ENCODE results near the gene IL21R. TPM values are rescaled to one million over a fixed set of nuclear protein-coding genes. Genes with fewer than 3 reads are reported as not detected.

Gene IL21R
- total and polyA plus RNA-seq, 2 donors (not counting 3 experiments of a cell fraction or from before 2014, with no cell fraction given), result 0.03 TPM; not detected in 1

DNA sequence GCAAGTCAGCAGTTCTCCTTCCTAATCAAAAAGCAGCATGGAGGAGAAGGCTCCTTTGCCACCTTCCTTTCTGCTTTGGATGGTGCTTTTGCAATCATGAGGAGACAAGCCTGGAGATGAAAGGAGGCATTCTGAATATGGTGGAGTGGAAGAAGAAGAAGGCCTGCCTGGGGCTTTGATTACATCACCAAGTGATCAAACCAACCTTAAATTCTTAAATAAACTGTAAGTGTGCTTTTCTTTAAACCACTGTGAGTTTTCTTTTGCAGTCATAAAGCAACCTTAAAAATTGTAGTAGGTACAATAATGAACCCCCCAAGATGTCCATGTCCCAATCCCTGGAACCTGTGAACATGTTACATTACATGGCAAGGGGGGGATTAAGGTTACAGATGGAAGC, 31.7 kb upstream of the IL21R start:
- Histone ChIP-seq H3K4me1 (ENCODE audit: control insufficient read depth, extremely low read depth, insufficient read depth, low read length) (peaks cover 16% of the 10 kb centered on the region), H3K4me3 (replicated peaks in 1 of 3; ENCODE audit: insufficient read depth in 1 of 3, low read depth in 1 of 3, low read length in 3 of 3) (no peak overlapping the region), H2AFZ (ENCODE audit: low read depth, low read length) (no peak overlapping the region), H3K4me2 (ENCODE audit: insufficient read depth, low read length) (no peak overlapping the region), H3K27me3 (ENCODE audit: control insufficient read depth in 2 of 2, insufficient read depth in 2 of 2, low read length in 2 of 2) (no peaks in the 10 kb centered on the region), H3K9me3 (replicated peaks; ENCODE audit: control insufficient read depth, insufficient read depth, low read length) (no peaks in the 10 kb centered on the region), H3K79me2 (ENCODE audit: control insufficient read depth, insufficient read depth, low read length) (no peaks in the 10 kb centered on the region), H3K36me3 (ENCODE audit: control insufficient read depth in 2 of 2, extremely low read depth in 1 of 2, insufficient read depth in 2 of 2, low read length in 2 of 2) (no peaks in the 10 kb centered on the region), H3K9me1 (replicated peaks; ENCODE audit: control insufficient read depth, extremely low read depth, insufficient read depth, low read length) (no peaks in the 10 kb centered on the region), H3K9ac (replicated peaks; ENCODE audit: extremely low read depth, insufficient read depth, low read length) (no peak overlapping the region), H3K27ac (ENCODE audit: insufficient read depth, low read depth, low read length) (no peak overlapping the region), H4K20me1 (replicated peaks; ENCODE audit: control insufficient read depth, extremely low read depth, insufficient read depth, low read length) (no peaks in the 10 kb centered on the region)
- ChIA-PET POLR2A (no interaction called here), CTCF (interaction anchor here (5.7 kb wide), 1 partner anchor 134 kb away, joined by 299 read pairs; no protein-coding TSS in a partner anchor)
- DNase-seq (ENCODE audit: low read depth, low spot score) (no peak), FAIRE-seq (no peak)
- dilution Hi-C loops (cut with MboI; ENCODE audit: extremely low pct_ligation_motif_present, low sequenced_read_pairs) (no loop called here), intact Hi-C loops (cut with micrococcal nuclease) (no loop called here)
- TF ChIP-seq MYC (IDR thresholded peaks at IDR 0.05; ENCODE audit: low read depth, low read length) (no peak), EZH2 (IDR thresholded peaks at IDR 0.05; ENCODE audit: borderline replicate concordance, low read depth, low read length, severe bottlenecking) (no peak), JUN (IDR thresholded peaks at IDR 0.05; ENCODE audit: borderline replicate concordance, insufficient read depth, insufficient read length, low read depth) (no peak)
- BruUV-seq (replicated peaks), result no TSS peak

DNA sequence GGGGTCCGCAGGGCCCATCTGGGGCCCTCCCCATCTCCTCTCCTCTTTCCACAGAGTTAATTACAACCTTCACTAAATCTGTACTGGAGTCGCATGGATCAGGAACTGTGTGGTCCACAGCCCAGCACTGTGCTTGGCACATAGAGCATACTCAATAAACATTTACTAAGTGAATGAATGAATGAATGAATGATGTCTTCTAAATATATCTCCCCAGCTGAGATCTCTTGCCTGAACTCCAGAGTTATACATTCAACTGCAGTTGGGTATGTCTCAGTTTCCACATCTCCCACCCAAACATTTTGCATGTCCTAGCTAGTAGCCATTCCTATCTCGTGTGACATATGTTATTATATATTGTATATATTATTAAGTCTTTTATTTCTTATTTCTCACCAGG, 28.7 kb upstream of the IL21R start:
- no peak for DNase-seq (ENCODE audit: low read depth, low spot score)
- intact Hi-C loops (cut with micrococcal nuclease), result no loop called here

More for the DNA sequence above, 28.7 kb upstream of the IL21R start:
- H3K9ac ChIP-seq (replicated peaks; ENCODE audit: extremely low read depth, insufficient read depth, low read length), result no peak overlapping the region
- CTCF ChIA-PET, result interaction anchor here (0.6 to 1.5 kb wide), 5 partner anchors 138 to 220 kb away, joined by 3 to 5 read pairs (median 5); no protein-coding TSS in a partner anchor
- no peaks in the 10 kb centered on the region for H3K9me3 ChIP-seq (replicated peaks; ENCODE audit: control insufficient read depth, insufficient read depth, low read length)
- POLR2A ChIA-PET, result no interaction called here
- TF ChIP-seq POLR2A (IDR thresholded peaks at IDR 0.05; ENCODE audit: low read depth, low read length), result no peak
- no peak for TF ChIP-seq FOS (IDR thresholded peaks at IDR 0.05; ENCODE audit: borderline replicate concordance, insufficient read depth, low read length)
- TF ChIP-seq, protein P1, sequence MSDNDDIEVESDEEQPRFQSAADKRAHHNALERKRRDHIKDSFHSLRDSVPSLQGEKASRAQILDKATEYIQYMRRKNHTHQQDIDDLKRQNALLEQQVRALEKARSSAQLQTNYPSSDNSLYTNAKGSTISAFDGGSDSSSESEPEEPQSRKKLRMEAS (IDR thresholded peaks at IDR 0.05; ENCODE audit: insufficient read depth, insufficient read length), result no peak
- TF ChIP-seq GATA2 (IDR thresholded peaks at IDR 0.05; ENCODE audit: insufficient read depth, insufficient read length, low read depth, low read length), result no peak
- TF ChIP-seq, protein P2, sequence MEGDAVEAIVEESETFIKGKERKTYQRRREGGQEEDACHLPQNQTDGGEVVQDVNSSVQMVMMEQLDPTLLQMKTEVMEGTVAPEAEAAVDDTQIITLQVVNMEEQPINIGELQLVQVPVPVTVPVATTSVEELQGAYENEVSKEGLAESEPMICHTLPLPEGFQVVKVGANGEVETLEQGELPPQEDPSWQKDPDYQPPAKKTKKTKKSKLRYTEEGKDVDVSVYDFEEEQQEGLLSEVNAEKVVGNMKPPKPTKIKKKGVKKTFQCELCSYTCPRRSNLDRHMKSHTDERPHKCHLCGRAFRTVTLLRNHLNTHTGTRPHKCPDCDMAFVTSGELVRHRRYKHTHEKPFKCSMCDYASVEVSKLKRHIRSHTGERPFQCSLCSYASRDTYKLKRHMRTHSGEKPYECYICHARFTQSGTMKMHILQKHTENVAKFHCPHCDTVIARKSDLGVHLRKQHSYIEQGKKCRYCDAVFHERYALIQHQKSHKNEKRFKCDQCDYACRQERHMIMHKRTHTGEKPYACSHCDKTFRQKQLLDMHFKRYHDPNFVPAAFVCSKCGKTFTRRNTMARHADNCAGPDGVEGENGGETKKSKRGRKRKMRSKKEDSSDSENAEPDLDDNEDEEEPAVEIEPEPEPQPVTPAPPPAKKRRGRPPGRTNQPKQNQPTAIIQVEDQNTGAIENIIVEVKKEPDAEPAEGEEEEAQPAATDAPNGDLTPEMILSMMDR (IDR thresholded peaks at IDR 0.05; ENCODE audit: extremely low read depth in 1 of 2, insufficient read depth in 1 of 2, low read depth in 1 of 2, low read length in 2 of 2), result no peak
- TF ChIP-seq JUN (IDR thresholded peaks at IDR 0.05; ENCODE audit: borderline replicate concordance, insufficient read depth, insufficient read length, low read depth), result no peak
- no peak for TF ChIP-seq EZH2 (IDR thresholded peaks at IDR 0.05; ENCODE audit: borderline replicate concordance, low read depth, low read length, severe bottlenecking)
- TF ChIP-seq POLR2AphosphoS5 (IDR thresholded peaks at IDR 0.05; ENCODE audit: insufficient read depth, low read depth, low read length), result no peak
- no peak for TF ChIP-seq MYC (IDR thresholded peaks at IDR 0.05; ENCODE audit: low read depth, low read length)
- H3K79me2 ChIP-seq (ENCODE audit: control insufficient read depth, insufficient read depth, low read length), result no peaks in the 10 kb centered on the region
- no peaks in the 10 kb centered on the region for H3K27me3 ChIP-seq (ENCODE audit: control insufficient read depth in 2 of 2, insufficient read depth in 2 of 2, low read length in 2 of 2)
- no peaks in the 10 kb centered on the region for H3K36me3 ChIP-seq (ENCODE audit: control insufficient read depth in 2 of 2, extremely low read depth in 1 of 2, insufficient read depth in 2 of 2, low read length in 2 of 2)
- BruUV-seq (replicated peaks), result no TSS peak
- no peaks in the 10 kb centered on the region for H3K9me1 ChIP-seq (replicated peaks; ENCODE audit: control insufficient read depth, extremely low read depth, insufficient read depth, low read length)
- no peak overlapping the region for H3K4me2 ChIP-seq (ENCODE audit: insufficient read depth, low read length)
- no peaks in the 10 kb centered on the region for H4K20me1 ChIP-seq (replicated peaks; ENCODE audit: control insufficient read depth, extremely low read depth, insufficient read depth, low read length)
- H3K4me3 ChIP-seq (replicated peaks in 1 of 3; ENCODE audit: insufficient read depth in 1 of 3, low read depth in 1 of 3, low read length in 3 of 3), result no peak overlapping the region
- dilution Hi-C loops (cut with MboI; ENCODE audit: extremely low pct_ligation_motif_present, low sequenced_read_pairs), result no loop called here
- H3K4me1 ChIP-seq (ENCODE audit: control insufficient read depth, extremely low read depth, insufficient read depth, low read length), result no peaks in the 10 kb centered on the region
- no peak for FAIRE-seq
- H3K27ac ChIP-seq (ENCODE audit: insufficient read depth, low read depth, low read length), result no peak overlapping the region
- H2AFZ ChIP-seq (ENCODE audit: low read depth, low read length), result no peak overlapping the region
